Spleen (tissue), 3 donors: ENCODE results near the gene CPA4.

Source experiments
- POLR2A ChIP-seq, 3 donors: fragments of 450-650 bp; IDR thresholded peaks; one replicate each; pipeline ENCODE4 v1.5.1; 2017; ENCODE audit warnings: antibody characterized with exemption in 3 of 3, mild to moderate bottlenecking in 1 of 3
- POLR2AphosphoS5 ChIP-seq, 3 donors: sonication (generic); formaldehyde crosslinking; IDR thresholded peaks; one replicate each; pipeline ENCODE4 v1.5.1; 2017; ENCODE audit warnings: antibody characterized with exemption in 3 of 3

- TF ChIP-seq POLR2A (IDR thresholded peaks at IDR 0.05), result no peak
- no peak for TF ChIP-seq POLR2AphosphoS5 (IDR thresholded peaks at IDR 0.05)
Measured at GRCh38 chr7:130360518-130360917, 67.6 kb downstream of the CPA4 start.
